K562 treated with DMSO at 1 percent for 4 hours (cell line): ENCODE results near the gene RIMBP3C. TPM values are rescaled to one million over a fixed set of nuclear protein-coding genes. Genes with fewer than 3 reads are reported as not detected.

Experiments used
- total RNA-seq: library from RNA; unstranded; fragments of 300-600 nt; gene quantifications from 2 replicates; pipeline ENCODE4 v1.2.3, GENCODE V29; 2022; ENCODE audit not compliant: insufficient read depth

The RIMBP3C gene, protein sequence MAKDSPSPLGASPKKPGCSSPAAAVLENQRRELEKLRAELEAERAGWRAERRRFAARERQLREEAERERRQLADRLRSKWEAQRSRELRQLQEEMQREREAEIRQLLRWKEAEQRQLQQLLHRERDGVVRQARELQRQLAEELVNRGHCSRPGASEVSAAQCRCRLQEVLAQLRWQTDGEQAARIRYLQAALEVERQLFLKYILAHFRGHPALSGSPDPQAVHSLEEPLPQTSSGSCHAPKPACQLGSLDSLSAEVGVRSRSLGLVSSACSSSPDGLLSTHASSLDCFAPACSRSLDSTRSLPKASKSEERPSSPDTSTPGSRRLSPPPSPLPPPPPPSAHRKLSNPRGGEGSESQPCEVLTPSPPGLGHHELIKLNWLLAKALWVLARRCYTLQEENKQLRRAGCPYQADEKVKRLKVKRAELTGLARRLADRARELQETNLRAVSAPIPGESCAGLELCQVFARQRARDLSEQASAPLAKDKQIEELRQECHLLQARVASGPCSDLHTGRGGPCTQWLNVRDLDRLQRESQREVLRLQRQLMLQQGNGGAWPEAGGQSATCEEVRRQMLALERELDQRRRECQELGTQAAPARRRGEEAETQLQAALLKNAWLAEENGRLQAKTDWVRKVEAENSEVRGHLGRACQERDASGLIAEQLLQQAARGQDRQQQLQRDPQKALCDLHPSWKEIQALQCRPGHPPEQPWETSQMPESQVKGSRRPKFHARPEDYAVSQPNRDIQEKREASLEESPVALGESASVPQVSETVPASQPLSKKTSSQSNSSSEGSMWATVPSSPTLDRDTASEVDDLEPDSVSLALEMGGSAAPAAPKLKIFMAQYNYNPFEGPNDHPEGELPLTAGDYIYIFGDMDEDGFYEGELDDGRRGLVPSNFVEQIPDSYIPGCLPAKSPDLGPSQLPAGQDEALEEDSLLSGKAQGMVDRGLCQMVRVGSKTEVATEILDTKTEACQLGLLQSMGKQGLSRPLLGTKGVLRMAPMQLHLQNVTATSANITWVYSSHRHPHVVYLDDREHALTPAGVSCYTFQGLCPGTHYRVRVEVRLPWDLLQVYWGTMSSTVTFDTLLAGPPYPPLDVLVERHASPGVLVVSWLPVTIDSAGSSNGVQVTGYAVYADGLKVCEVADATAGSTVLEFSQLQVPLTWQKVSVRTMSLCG (N-terminal part only)
- 0.35 and 1.1 TPM in 2 replicates for total RNA-seq

DNA sequence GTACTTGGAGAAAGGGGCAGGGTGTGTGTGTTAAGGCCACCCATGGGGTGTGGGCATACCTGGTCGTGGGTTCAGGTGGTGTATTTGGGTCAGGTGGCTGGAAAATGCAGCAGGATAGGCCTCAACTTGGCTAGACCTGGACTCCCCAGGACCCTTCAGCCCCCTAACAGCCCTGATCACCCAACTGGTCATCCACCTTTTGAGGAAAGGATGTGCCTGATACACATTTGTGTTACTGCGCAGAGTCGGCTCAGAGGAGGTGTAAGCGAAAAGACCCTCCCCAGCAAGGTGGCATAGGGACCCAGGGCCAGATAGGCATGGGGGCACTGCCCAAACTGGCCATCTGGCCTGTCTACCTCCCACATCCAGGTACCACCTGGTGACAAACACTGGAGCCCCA, at the start of gene RIMBP3C:
TSS of gene RIMBP3C (minus strand) at position 101 of the 400 bp plus-strand sequence. CDS start 485 bp downstream, outside the sequence.

DNA sequence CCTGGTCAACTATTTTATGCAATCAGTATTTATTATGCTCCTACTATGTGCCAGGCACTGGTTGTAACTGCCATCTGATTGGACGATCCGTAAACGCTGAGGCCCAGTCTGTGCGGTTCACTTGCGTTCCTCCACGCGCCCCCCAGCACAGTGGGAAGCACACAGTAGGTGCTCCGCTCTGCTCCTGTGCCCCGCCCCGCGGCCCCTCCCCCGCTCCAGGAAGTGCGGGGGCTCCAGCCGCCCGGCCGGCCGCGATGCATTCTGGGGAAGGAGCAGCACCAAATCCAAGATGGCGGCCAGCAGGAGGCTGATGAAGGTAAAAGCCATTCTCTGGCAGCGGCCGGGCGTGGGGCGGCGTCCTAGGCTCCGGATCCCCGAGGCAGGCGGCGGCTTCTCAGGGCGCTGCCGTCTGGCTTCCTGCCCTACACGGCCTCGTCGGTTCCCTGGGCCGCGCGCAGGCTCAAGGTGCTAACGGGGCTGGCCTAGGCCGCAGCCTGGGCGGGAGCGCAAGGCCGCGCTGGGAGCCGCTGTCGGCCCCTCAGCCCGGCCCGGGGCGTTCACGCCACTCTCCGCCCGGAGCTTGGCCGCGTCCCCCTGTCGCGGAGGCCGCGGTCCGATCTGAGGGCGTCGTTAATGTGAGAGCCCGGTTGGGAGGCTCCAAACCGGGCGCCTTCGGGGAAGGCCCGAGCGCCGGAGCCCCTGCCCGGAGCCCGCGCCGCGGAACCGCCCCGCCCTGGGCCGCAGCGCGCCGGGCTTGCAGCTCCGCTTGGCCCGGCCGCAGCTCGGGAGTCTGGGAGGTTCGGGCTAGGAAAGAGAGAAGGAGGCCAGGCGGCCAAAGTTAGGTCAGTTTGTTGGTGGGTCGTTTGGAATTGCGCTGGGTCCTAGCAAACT, 16.4 kb upstream of the RIMBP3C start, which contains the start of gene UBE2L3:
TSS of gene UBE2L3 (plus strand) at position 259 of the 891 bp plus-strand sequence. CDS start at position 290, 31 bp downstream.

Other genes with a start within 250 kb of the RIMBP3C start
- gene RIMBP3B, start 167.7 kb downstream of the RIMBP3C start, total RNA-seq, result 0.22 TPM in 1 of 2 replicates, not detected in the other
- gene HIC2, start 134.1 kb downstream of the RIMBP3C start, total RNA-seq, result 46.7 and 55.7 TPM in 2 replicates
- gene TMEM191C, start 84.1 kb downstream of the RIMBP3C start, total RNA-seq, result 9.1 and 19.9 TPM in 2 replicates
- 201 and 254 TPM in 2 replicates for gene UBE2L3, start 16.3 kb upstream of the RIMBP3C start, total RNA-seq
- gene YDJC, start 78.6 kb upstream of the RIMBP3C start, total RNA-seq, result 420 and 429 TPM in 2 replicates
- gene CCDC116, start 81.3 kb upstream of the RIMBP3C start, total RNA-seq, result 2.4 and 3.6 TPM in 2 replicates
- gene SDF2L1, start 90.8 kb upstream of the RIMBP3C start, total RNA-seq, result 510 and 661 TPM in 2 replicates
- gene PPIL2, start 114.6 kb upstream of the RIMBP3C start, total RNA-seq, result 88.8 and 103 TPM in 2 replicates
- gene YPEL1, start 184.3 kb upstream of the RIMBP3C start, total RNA-seq, result 2.2 and 7.5 TPM in 2 replicates